IMR-90 (cell line): ENCODE data around the gene FOCAD. TPM values are rescaled to one million over a fixed set of nuclear protein-coding genes. Genes with fewer than 3 reads are reported as not detected.

Experiments used
- ATAC-seq: fragments of 200-7000 bp; cut with Tn5 transposase; 2 replicates; pipeline ENCODE4 v1.9.1; 2020; ENCODE audit warnings: low read depth, mild to moderate bottlenecking, moderate library complexity
- BruUV-seq: library from RNA; stranded (reverse); fragments of 400-500 nt; replicated peaks from 2 replicates; lab custom pipeline; 2021; lab: Mats Ljungman, UMichigan
- CTCF ChIA-PET: fragments of 300-600 bp; formaldehyde crosslinking; extraction: SDS; loops from one replicate; lab custom pipeline; 2021; ENCODE audit warnings: antibody characterized with exemption; lab: Yijun Ruan, JAX
- POLR2A ChIA-PET: fragments of 300-600 bp; sonication (Branson Sonifier 250); formaldehyde crosslinking; loops from one replicate; lab custom pipeline; 2022; ENCODE audit warnings: antibody characterized with exemption; ENCODE audit not compliant: unreplicated experiment; lab: Charles Lee
- DNase-seq: peaks from one replicate; pipeline ENCODE4 v3.0.0; 2013
- H2AFZ ChIP-seq: replicated peaks from 2 replicates; pipeline ENCODE3; 2013; ENCODE audit warnings: low read length, mild to moderate bottlenecking; ENCODE audit not compliant: poor library complexity
- H2AK5ac ChIP-seq: 2 replicates; pipeline ENCODE4 v1.6.1; 2013; ENCODE audit warnings: low read depth, low read length, inconsistent platforms
- H2AK9ac ChIP-seq: replicated peaks from 2 replicates; pipeline ENCODE3; 2013; ENCODE audit warnings: mild to moderate bottlenecking, low read depth, low read length, moderate library complexity; ENCODE audit not compliant: poor library complexity
- H2BK120ac ChIP-seq: 2 replicates; pipeline ENCODE4 v1.6.1; 2013; ENCODE audit warnings: low read depth, low read length, inconsistent platforms
- H2BK15ac ChIP-seq: 3 replicates; pipeline ENCODE4 v1.6.1; 2013; ENCODE audit warnings: low read depth, low read length, inconsistent platforms
- H2BK20ac ChIP-seq: 2 replicates; pipeline ENCODE4 v1.6.1; 2013; ENCODE audit warnings: low read depth, mild to moderate bottlenecking, inconsistent platforms, low read length, moderate library complexity
- H2BK5ac ChIP-seq: 2 replicates; pipeline ENCODE4 v1.6.1; 2013; ENCODE audit warnings: mild to moderate bottlenecking, low read depth, low read length, inconsistent platforms; ENCODE audit not compliant: poor library complexity, severe bottlenecking
- H3K14ac ChIP-seq: replicated peaks from 2 replicates; pipeline ENCODE4 v1.6.1; 2013; ENCODE audit warnings: low read depth, low read length, inconsistent platforms
- H3K18ac ChIP-seq: 2 replicates; pipeline ENCODE4 v1.6.1; 2013; ENCODE audit warnings: low read depth, low read length, control low read depth
- H3K23ac ChIP-seq: 2 replicates; pipeline ENCODE4 v1.6.1; 2013; ENCODE audit warnings: low read depth, low read length, inconsistent platforms
- H3K27ac ChIP-seq: 2 replicates; pipeline ENCODE4 v1.5.1; 2013; ENCODE audit warnings: mild to moderate bottlenecking, control low read depth, low read length; ENCODE audit not compliant: insufficient read depth
- H3K27me3 ChIP-seq: 2 replicates; pipeline ENCODE4 v1.6.1; 2013; ENCODE audit warnings: low read length; ENCODE audit not compliant: control insufficient read depth, insufficient read depth
- H3K36me3 ChIP-seq: 2 replicates; pipeline ENCODE4 v1.6.1; 2013; ENCODE audit warnings: low read length, mixed read lengths; ENCODE audit not compliant: control insufficient read depth, insufficient read depth
- H3K4ac ChIP-seq: 2 replicates; pipeline ENCODE4 v1.6.1; 2013; ENCODE audit warnings: low read depth, low read length, inconsistent platforms
- H3K4me1 ChIP-seq: 2 replicates; pipeline ENCODE4 v1.6.1; 2013; ENCODE audit warnings: low read length, mixed read lengths; ENCODE audit not compliant: control insufficient read depth, insufficient read depth
- H3K4me2 ChIP-seq: 2 replicates; pipeline ENCODE4 v1.6.1; 2013; ENCODE audit warnings: low read depth, mild to moderate bottlenecking, control low read depth, low read length, moderate library complexity
- H3K4me3 ChIP-seq: 2 replicates; pipeline ENCODE4 v1.5.1; 2013; ENCODE audit warnings: low read depth, mild to moderate bottlenecking, control low read depth, low read length, moderate library complexity; ENCODE audit not compliant: insufficient read depth
- H3K56ac ChIP-seq: 2 replicates; pipeline ENCODE4 v1.6.1; 2013; ENCODE audit warnings: low read length, inconsistent platforms; ENCODE audit not compliant: insufficient read depth; ENCODE audit errors: extremely low read depth
- H3K79me1 ChIP-seq, 2 experiments: 2 replicates each; pipeline ENCODE4 v1.6.1; 2013; ENCODE audit warnings: low read length in 2 of 2, inconsistent platforms in 1 of 2, low read depth in 1 of 2
- H3K9ac ChIP-seq: 2 replicates; pipeline ENCODE4 v1.6.1; 2013; ENCODE audit warnings: low read depth, low read length, control low read depth
- H3K9me1 ChIP-seq: 2 replicates; pipeline ENCODE4 v1.6.1; 2013; ENCODE audit warnings: low read length, inconsistent platforms; ENCODE audit not compliant: insufficient read depth
- H3K9me3 ChIP-seq: 2 replicates; pipeline ENCODE4 v1.6.1; 2013; ENCODE audit warnings: low read length; ENCODE audit not compliant: control insufficient read depth, insufficient read depth
- H4K20me1 ChIP-seq: 2 replicates; pipeline ENCODE4 v1.6.1; 2013; ENCODE audit warnings: low read length, inconsistent platforms; ENCODE audit not compliant: insufficient read depth
- H4K5ac ChIP-seq: 2 replicates; pipeline ENCODE4 v1.6.1; 2013; ENCODE audit warnings: mild to moderate bottlenecking, low read depth, low read length, control low read depth
- H4K8ac ChIP-seq, 2 experiments: 2 replicates each; pipeline ENCODE4 v1.6.1; 2013; ENCODE audit warnings: low read depth in 2 of 2, low read length in 2 of 2, control low read depth in 1 of 2, inconsistent platforms in 1 of 2
- H4K91ac ChIP-seq: 2 replicates; pipeline ENCODE4 v1.6.1; 2013; ENCODE audit warnings: low read depth, low read length, inconsistent platforms; ENCODE audit not compliant: insufficient read depth
- MXI1 ChIP-seq: IDR thresholded peaks from 2 replicates; pipeline ENCODE4 v1.6.1; 2012; ENCODE audit warnings: low read depth, mild to moderate bottlenecking, low read length, moderate library complexity, borderline replicate concordance
- RFX5 ChIP-seq: IDR thresholded peaks from 2 replicates; pipeline ENCODE4 v1.8.0; 2012; ENCODE audit warnings: low read depth, mild to moderate bottlenecking, low read length, moderate library complexity
- dilution Hi-C: fragments of 300-500 bp; cut with HindIII; formaldehyde crosslinking; loops from one replicate; pipeline ENCODE4 v1.14.3; 2018; ENCODE audit warnings: low sequenced_read_pairs; ENCODE audit not compliant: unreplicated experiment
- in situ Hi-C: fragments of 300-500 bp; cut with MboI; formaldehyde crosslinking; loops from 3 replicates; pipeline ENCODE4 v1.14.3; 2019; ENCODE audit warnings: low sequenced_read_pairs, inconsistent platforms, mixed read lengths
- intact Hi-C: fragments of 100-400 bp; cut with micrococcal nuclease; formaldehyde crosslinking; loops from 2 replicates; pipeline ENCODE4 v1.10.0; 2022
- polyA plus RNA-seq, 3 experiments: library from polyadenylated mRNA; depleted of rRNA; stranded (reverse); fragments of >200 nt; gene quantifications; 2 replicates each; pipeline ENCODE4 v1.2.3, GENCODE V29; 2012; ENCODE audit warnings: low replicate concordance in 1 of 3
- total RNA-seq: library from RNA; depleted of rRNA; stranded (reverse); fragments of >200 nt; gene quantifications from 2 replicates; pipeline ENCODE4 v1.2.3, GENCODE V29; 2012

FOCAD gene
- total and polyA plus RNA-seq, 2 of the 4 experiments (the other 2 are of a cell fraction) = 28.8 to 91.2 TPM

GRCh38 chr9:21015995-21016394, 331.9 kb downstream of the FOCAD start:
- BruUV-seq = no TSS peak
- H3K9ac ChIP-seq = no peak overlapping the region
- no peaks in the 10 kb centered on the region for H3K79me1 ChIP-seq
- dilution Hi-C loops (no loop called here), intact Hi-C loops (no loop called here), in situ Hi-C loops (no loop called here)
- H2BK20ac ChIP-seq = peak overlapping the region; percentile 2; the same call in 1 of the 2 replicates
- POLR2A ChIA-PET = no interaction called here
- no peak overlapping the region for H3K27ac ChIP-seq
- H2BK120ac ChIP-seq = peak overlapping the region; percentile 11; the same call in 1 of the 2 replicates
- H2AK9ac ChIP-seq = no peak overlapping the region
- H3K14ac ChIP-seq = peak overlapping the region; percentile 60; the same call in 1 of the 2 replicates
- H2AK5ac ChIP-seq = peak overlapping the region; percentile 5; the same call in 1 of the 2 replicates
- H3K9me3 ChIP-seq = no peaks in the 10 kb centered on the region
- CTCF ChIA-PET = interaction anchor here (1.0 kb wide), 1 partner anchor 54 kb away, joined by 4 read pairs; no protein-coding TSS in a partner anchor
- no peak for TF ChIP-seq RFX5
- TF ChIP-seq MXI1 = no peak
- H4K5ac ChIP-seq = no peak overlapping the region
- ATAC-seq (no peak), DNase-seq (no peak)
- no peaks in the 10 kb centered on the region for H3K27me3 ChIP-seq
- peak overlapping the region; percentile 14 for H3K4ac ChIP-seq
- H4K8ac ChIP-seq = no peak overlapping the region
- H3K4me2 ChIP-seq = no peak overlapping the region
- H2BK15ac ChIP-seq = peak overlapping the region; percentile 8; the same call in 1 of the 3 replicates
- H3K36me3 ChIP-seq = no peaks in the 10 kb centered on the region
- H2BK5ac ChIP-seq = no peak overlapping the region
- no peaks in the 10 kb centered on the region for H4K20me1 ChIP-seq
- 0 out of 2 replicates have a peak, but pooled peaks cover 3% of the 10 kb centered on the region for H3K9me1 ChIP-seq
- no peak overlapping the region for H3K56ac ChIP-seq
- no peak overlapping the region for H2AFZ ChIP-seq
- no peak overlapping the region for H4K91ac ChIP-seq
- H3K23ac ChIP-seq = no peak overlapping the region
- peaks cover 2% of the 10 kb centered on the region for H3K4me1 ChIP-seq
- peak overlapping the region; percentile 36; the same call in 1 of the 2 replicates for H3K18ac ChIP-seq
- H3K4me3 ChIP-seq = no peak overlapping the region
